Fibroblast of skin of back (primary cell): ENCODE data around the gene LCN6.
A peak's percentile ranks its signal among the peaks of the same experiment; 100 is the strongest.

Source experiments
- DNase-seq: peaks from one replicate; pipeline ENCODE4 v3.0.0-alpha.2; 2013

The LCN6 gene

DNA sequence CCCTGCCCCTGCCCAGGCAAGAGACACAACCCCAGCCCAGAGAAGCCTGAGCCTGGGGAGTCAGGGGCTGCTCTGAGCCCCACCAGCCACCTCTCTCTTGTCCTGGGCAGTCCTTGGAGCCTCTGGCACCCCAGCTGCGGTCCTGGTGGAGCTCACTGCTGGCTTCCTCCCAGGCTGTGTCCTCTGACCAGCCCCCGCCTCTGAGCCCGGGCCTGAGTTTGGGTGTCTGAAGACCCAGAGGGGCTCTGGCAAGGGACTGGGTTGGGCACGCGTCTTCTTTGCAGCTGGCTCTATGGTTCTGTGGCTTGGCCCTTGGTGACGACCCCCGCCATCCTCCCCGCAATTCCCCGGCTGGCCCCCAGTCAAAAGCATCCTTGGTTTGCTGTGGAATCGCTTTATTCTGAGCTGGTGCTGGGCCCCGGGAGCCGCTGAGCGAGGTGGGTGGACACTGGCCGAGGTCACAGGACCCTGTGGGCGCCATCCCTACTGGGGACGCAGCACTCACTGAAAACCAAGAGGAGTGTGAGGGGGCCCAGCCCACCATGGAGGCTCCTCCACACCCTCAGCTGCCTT, 4.6 kb downstream of the LCN6 start:
- no peak for DNase-seq

DNA sequence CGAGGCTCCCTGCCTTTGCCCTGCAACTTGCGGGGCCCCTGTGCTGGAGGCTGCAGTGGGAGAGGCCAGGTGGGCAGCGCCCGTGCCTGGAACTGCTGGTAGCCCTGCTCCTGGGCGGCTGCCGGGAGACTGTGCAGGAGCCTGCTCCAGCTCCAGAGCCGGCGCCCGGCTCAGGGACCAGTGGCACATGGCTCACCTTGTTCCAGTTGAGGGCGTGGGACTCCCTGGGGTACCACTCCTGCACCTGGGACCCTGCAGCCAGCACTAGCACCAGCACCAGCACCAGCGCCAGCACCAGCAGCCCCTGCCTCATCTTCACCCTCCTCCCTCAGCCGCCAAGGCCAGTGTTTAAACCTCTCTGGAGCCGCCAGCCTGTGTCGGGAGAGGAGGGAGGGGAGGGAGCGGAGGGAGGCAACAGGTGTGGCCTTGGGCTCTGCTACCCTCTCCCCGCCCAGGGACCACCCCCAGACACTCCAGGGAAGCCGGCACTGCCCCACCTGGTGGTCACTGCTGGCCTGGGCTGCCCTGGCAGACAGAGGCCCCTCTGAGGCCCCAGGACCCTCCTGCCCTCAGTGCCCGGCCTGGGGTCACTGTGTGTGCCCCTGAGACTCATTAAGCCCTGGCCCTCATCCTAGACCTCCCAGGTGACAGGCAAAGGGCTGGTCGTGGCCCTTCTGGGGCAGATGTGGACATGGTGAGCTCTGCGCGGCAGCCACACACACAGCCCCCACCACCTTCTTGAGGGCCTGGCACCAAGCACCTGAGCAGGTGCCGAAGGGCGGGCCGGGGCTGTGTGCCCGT, 5.5 kb downstream of the LCN6 start, which contains the start of gene LCN10:
TSS of gene LCN10 (minus strand) at position 350 of the 801 bp plus-strand sequence. CDS start at position 313, 37 bp downstream.
- DNase-seq = no peak

GRCh38 chr9:136741883-136742571, 6.3 kb downstream of the LCN6 start:
- DNase-seq = no peak

- DNase-seq = no peak
Observed at GRCh38 chr9:136740971-136741882, 7.1 kb downstream of the LCN6 start.

- no peak for DNase-seq
Observed at GRCh38 chr9:136740491-136740890, 7.8 kb downstream of the LCN6 start.

GRCh38 chr9:136740069-136740468, 8.3 kb downstream of the LCN6 start:
- DNase-seq = no peak

GRCh38 chr9:136739509-136739908, 8.8 kb downstream of the LCN6 start:
- DNase-seq = no peak

- no peak for DNase-seq
Observed at GRCh38 chr9:136738960-136739359, 9.4 kb downstream of the LCN6 start.

DNA sequence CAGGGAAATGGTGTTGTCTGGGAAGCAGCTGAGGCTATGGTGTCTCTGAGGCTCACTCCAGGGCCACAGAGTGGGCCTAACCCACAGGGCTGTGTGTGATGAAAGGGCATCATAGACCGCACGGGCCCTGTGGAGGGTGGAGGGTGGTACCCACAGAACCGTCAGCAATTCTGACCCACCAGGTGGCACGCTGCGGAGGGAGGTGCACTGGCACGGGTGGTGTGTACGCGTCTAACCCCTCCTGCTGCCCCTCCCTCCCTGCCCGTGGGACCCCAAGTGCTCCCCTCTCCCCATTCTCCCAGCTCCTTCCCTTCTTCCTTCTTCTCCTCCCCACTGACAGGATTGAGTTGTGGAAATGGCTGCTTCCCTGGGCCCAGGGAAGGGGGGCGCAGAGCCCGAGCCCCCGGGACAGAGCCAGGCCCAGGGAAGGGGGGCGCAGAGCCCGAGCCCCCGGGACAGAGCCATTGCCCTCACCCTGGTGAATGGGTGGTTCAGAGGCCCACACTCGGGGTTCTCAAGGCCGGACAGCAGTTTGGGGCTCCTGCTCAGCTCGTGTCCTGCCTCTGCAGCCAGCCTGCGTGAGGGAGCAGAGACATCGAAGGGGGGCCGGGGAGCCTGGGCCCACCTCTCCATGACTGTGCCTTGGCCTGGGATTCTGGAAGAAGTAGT, 12.4 kb downstream of the LCN6 start:
- no peak for DNase-seq

GRCh38 chr9:136734837-136735496, 13.4 kb downstream of the LCN6 start:
- no peak for DNase-seq

- DNase-seq = no peak
Observed at GRCh38 chr9:136733611-136734010, 14.7 kb downstream of the LCN6 start.

DNA sequence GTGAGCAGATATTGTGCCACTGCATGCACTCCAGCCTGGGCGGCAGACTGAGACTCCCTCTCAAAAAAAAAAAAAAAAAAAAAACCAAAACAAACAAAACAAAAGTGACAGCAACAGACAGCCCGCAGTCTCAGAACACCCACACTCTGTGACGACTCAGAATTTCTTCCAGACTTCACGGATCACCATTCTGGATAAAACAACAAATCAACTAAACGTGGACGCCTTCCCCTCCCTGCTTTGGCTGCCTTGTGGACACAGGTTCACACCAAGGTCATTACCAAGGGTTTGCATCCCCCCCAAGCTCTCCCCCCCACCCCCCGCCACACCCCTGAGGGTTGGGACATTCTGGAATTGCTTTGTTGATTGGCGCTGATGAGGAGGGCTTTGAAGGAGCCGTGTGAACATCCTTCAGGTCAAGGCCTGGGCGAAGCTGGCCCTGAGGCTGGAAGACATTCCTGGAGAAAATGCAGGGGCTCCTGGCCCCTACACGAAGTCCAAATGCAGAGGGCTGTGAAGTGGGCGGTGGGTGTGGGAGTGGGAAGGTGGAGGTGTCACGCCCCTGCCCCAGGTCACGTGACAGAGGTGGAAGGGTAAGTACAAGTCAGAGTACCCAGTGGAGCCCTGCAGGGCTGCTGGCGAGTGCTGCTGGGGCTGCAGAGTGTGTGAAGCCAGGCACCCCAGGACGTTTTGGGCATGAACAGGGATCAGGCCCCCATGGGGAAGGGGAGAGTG, 15.7 kb downstream of the LCN6 start:
- DNase-seq = no peak

DNA sequence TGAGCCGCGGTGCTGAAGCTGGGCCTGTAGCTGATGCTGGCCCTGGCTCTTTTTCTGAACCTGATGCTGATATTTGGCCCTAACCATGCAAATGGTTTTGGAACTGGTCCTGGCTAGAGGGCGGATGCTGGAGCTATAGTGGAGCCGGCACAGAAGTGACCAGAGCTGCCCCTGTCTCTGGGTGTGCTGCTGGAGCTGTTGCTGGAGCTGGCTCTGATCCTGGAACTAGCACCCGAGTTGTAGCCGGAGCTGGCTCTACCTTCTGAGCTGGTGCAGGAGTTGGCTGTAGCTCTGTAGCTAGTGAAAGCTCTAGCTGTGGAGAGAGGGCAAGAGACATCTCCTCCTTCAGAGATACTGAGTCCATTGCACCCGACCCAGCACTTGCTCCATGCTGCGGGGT, 18.4 kb downstream of the LCN6 start:
- no peak for DNase-seq

GRCh38 chr9:136729144-136729543, 19.2 kb downstream of the LCN6 start:
- DNase-seq = no peak

DNA sequence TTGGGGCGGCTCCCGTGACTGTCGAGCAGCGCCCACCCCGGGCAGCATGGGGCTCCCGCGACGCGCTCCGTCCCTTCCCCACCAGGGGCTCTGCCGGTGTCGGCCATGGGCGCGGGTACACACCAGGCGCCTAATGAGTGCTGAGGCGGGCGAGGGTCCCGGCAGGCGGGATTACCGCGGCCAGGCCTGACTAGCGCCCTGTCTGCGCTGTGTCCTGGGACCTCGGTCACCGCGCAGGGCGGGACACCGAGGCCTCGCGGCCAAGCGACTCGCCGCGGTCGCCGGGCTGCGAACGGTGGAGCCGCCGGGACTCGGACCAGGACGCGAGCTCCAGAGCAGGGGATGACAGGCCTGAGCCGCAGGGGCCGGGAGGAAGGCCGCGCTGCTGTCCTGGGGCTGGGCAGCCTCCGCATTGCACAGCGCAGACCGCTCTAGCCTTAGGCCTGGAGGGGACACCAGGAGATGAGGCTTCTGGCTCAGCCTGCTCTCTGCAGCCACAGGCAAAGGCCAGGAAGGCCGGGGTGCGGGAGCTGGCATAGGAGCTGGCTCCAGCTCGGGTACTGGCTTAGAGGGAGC, 19.7 kb downstream of the LCN6 start:
- DNase-seq = peak; percentile 53

DNA sequence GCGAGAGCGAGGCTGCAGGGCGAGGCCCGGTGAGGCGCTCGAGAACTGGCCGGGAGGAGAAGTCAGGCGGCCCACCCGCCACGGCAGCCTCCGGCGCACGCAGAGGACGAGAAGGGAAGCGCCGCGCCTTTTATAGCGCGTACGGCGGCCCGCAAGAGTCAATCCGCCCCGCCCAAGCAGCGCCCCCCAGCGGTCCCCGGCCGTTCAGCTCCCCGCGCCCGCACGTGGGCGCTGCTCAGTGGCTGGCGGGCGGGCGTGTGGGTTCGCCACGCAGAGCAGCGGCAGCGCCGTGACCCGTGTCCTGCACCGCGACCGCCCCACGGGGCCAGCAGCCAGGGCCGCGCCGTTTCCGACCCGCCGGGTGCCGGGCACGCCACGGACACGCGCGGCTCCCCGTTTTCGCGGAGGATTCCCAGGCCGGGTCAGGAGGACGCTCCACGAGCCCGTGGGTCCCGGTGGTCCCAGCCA, 20.2 kb downstream of the LCN6 start:
- DNase-seq = peak; percentile 85

DNA sequence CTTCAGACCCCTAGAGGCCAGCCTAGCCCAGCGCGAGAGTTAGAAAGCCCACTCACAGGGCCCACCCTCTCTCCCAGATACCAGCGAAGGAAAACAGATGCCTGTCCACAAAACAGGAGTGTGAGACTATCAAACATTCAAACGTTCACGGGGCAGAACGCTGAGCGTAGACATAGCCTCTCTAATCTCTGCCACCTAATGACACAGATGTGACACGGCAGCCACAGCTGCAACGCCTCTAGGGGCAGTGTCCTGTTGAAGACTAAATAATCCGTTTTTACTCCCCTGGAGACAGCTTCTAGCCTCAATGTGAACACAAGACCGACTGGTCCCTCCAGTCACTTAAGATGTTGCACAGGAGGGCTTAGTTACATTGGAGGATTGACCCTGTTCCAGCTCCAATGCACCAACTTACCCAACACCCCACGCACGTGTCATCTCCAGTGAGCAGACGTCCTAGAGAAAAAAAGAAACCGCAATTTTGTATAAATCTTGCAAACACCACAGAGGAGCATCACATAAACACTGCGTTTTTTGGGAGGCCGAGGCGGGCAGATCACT, 21.6 kb downstream of the LCN6 start:
- DNase-seq = peak; percentile 51

GRCh38 chr9:136726118-136726517, 22.2 kb downstream of the LCN6 start:
- DNase-seq = no peak

- peak; percentile 58 for DNase-seq
Observed at GRCh38 chr9:136725612-136726011, 22.7 kb downstream of the LCN6 start.

DNA sequence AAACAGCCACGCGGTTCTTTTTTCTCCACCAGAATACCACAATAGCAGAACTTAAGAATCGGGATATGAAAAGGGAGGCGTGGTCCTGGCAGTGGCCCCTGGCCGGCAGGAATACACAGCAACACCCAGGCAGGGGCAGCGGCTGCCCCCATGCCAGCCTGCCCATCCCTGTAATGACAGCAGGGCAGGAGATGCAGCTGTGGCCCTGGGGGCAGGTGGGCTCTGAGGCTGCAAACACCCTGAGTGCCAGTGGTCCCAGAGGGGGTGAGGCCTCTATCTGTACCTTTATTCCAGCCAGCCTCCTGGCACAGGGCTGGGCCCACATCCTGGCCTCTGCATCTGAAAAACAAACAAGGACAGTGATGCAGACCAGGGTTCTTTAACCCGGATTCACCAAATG, 23.6 kb downstream of the LCN6 start:
- no peak for DNase-seq
